Suprapubic skin (tissue), 4 donors: ENCODE data around the gene MYLK4.

ENCODE experiments used
- CTCF ChIP-seq, 2 donors: fragments of 200-600 bp in 1 of 2; fragments of 450-650 bp in 1 of 2; sonication (generic) in 1 of 2; IDR thresholded peaks; one replicate each; pipeline ENCODE4 v1.5.1; 2016 to 2019; ENCODE audit warnings: antibody characterized with exemption in 2 of 2, mild to moderate bottlenecking in 1 of 2, moderate library complexity in 1 of 2
- POLR2A ChIP-seq, 2 donors: fragments of 450-650 bp; IDR thresholded peaks; one replicate each; pipeline ENCODE4 v1.6.1; 2017; ENCODE audit warnings: antibody characterized with exemption in 2 of 2, mild to moderate bottlenecking in 2 of 2, moderate library complexity in 2 of 2
- POLR2AphosphoS5 ChIP-seq, 3 donors: sonication (generic); formaldehyde crosslinking; IDR thresholded peaks; one replicate each; pipeline ENCODE4 v1.6.1; 2017; ENCODE audit warnings: antibody characterized with exemption in 3 of 3

- TF ChIP-seq CTCF (IDR thresholded peaks at IDR 0.05) (no peak), POLR2A (IDR thresholded peaks at IDR 0.05) (no peak), POLR2AphosphoS5 (IDR thresholded peaks at IDR 0.05) (no peak)
Measured at GRCh38 chr6:2688401-2689064, 62.2 kb downstream of the MYLK4 start.
